GM12891 (cell line): ENCODE results near the gene RER1.

Experiments used
- POLR2A ChIP-seq: IDR thresholded peaks from 2 replicates; pipeline ENCODE4 v1.6.1; 2011; ENCODE audit warnings: low read depth, low read length, control low read depth
- TAF1 ChIP-seq: IDR thresholded peaks from 2 replicates; pipeline ENCODE4 v1.6.1; 2011; ENCODE audit warnings: low read depth, low read length, control low read depth

DNA sequence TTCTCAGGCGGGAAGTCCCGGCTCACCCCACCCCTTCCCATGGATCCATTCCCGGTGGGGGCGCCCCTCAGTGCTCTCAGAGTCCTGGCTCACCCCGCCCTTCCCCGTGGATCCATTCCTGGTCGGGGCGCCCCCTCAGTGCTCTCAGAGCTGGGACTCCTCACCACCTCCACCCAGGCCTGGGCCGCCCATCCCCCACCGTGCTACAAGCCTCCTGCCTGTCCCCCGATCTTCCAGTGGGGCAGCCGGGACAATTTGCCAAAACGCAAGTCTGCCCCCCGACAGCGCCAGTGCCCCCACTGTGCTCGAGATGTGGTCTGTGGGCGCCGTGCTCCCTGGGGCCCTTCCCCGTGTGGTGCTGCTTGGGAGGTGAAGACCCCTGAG, 61.3 kb downstream of the RER1 start:
- TF ChIP-seq POLR2A (no peak), TAF1 (no peak)
